Left ventricle myocardium inferior (tissue), 1 donor: Measurements from ENCODE around the gene GUCY1A2. TPM values are rescaled to one million over a fixed set of nuclear protein-coding genes. Genes with fewer than 3 reads are reported as not detected.
"Not testable (repeated sequence)": the region's sequence is repeated elsewhere in the genome, so short reads cannot be mapped to it uniquely, and the experiment has no call there.

Experiments
- DNase-seq: peaks from one replicate; pipeline ENCODE4 v3.0.0-alpha.2; 2020
- H3K27ac ChIP-seq: fragments of 200-600 bp; replicated peaks from 2 replicates; pipeline ENCODE4 v1.8.0; 2021
- H3K27me3 ChIP-seq: fragments of 200-600 bp; 2 replicates; pipeline ENCODE4 v1.8.0; 2021; ENCODE audit warnings: low read depth
- H3K36me3 ChIP-seq: fragments of 200-600 bp; 2 replicates; pipeline ENCODE4 v1.8.0; 2021
- H3K4me1 ChIP-seq: fragments of 200-600 bp; 2 replicates; pipeline ENCODE4 v1.8.0; 2021
- H3K4me3 ChIP-seq: fragments of 200-600 bp; 2 replicates; pipeline ENCODE4 v1.8.0; 2021; ENCODE audit warnings: mild to moderate bottlenecking, moderate library complexity
- H3K9me3 ChIP-seq: fragments of 200-600 bp; replicated peaks from 2 replicates; pipeline ENCODE4 v1.8.0; 2021
- CTCF ChIP-seq: fragments of 200-600 bp; IDR thresholded peaks from 2 replicates; pipeline ENCODE4 v1.8.0; 2021; ENCODE audit warnings: antibody characterized with exemption, mild to moderate bottlenecking, borderline replicate concordance
- intact Hi-C: fragments of 100-400 bp; cut with micrococcal nuclease; formaldehyde crosslinking; loops from one replicate; pipeline ENCODE4 v1.11.0; 2022
- long read RNA-seq: library from polyadenylated mRNA; unstranded; transcript quantifications from one replicate; pipeline ENCODE4 v2.0.0, GENCODE V29; 2021
- total RNA-seq: library from RNA; stranded (reverse); fragmentation: NEBNext Ultra II Directional; extraction: Animal tissue kit (Norgen Biotek cat#: 25700); gene quantifications from one replicate; pipeline ENCODE4 v1.2.1, GENCODE V29; 2021
- donor health status: DM: no; HTN: yes; CAD: no; lungs with severe emphysema.

Gene GUCY1A2
- total RNA-seq = 10.2 TPM
- long read RNA-seq, full-length matches to known transcripts = 4 of 6 reads
- long read RNA-seq, partial matches to known transcripts = 0 of 6 reads
- long read RNA-seq, other reads (novel, unspliced or antisense) = 2 of 6 reads

- Histone ChIP-seq H3K4me1 (peaks cover 21% of the 10 kb centered on the region), H3K4me3 (peak within 1 kb of the TSS; percentile 67), H3K36me3 (no peaks in the 10 kb centered on the region), H3K27ac (peak within 1 kb of the TSS; percentile 81), H3K9me3 (no peaks in the 10 kb centered on the region), H3K27me3 (peaks cover 79% of the 10 kb centered on the region)
- intact Hi-C loops = no loop called here
- peak; percentile 27 for DNase-seq
- TF ChIP-seq CTCF = no peak
Measured at GRCh38 chr11:107018219-107018901, at the start of gene GUCY1A2. Gene GUCY1A2 (minus strand): TSS chr11:107018476. CDS start chr11:107018055, 421 bp downstream.

- TF ChIP-seq CTCF = no peak
- Histone ChIP-seq H3K27ac (no peak overlapping the region), H3K9me3 (peaks cover 48% of the 10 kb centered on the region), H3K4me3 (no peak overlapping the region), H3K4me1 (no peaks in the 10 kb centered on the region), H3K27me3 (no peaks in the 10 kb centered on the region), H3K36me3 (no peaks in the 10 kb centered on the region)
- no peak for DNase-seq
- intact Hi-C loops = no loop called here
Measured at GRCh38 chr11:107054391-107054790, 36.1 kb upstream of the GUCY1A2 start.

DNA sequence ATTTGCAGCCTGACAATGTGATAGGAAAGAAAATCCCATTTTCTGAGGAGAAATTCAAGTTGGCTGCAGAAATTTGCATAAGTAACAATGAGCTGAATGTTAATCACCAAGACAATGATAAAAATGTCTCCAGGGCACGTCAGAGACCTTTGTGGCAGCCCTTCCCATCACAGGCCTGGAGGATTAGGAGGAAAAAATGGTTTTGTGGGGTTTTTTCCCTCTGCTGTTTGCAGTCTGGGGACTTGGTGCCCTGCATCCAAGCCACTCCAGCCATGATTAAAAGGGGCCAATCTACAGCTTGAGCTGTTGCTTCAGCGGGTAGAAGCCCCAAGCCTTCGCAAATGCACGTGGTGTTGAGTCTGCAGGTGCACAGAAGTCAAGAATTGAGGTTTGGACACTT, 33.1 kb upstream of the GUCY1A2 start:
- H3K4me1 ChIP-seq, DNase-seq, intact Hi-C loops, H3K27ac ChIP-seq, H3K36me3 ChIP-seq, H3K4me3 ChIP-seq, H3K27me3 ChIP-seq: not testable (repeated sequence)
- peaks cover 40% of the 10 kb centered on the region for H3K9me3 ChIP-seq

GRCh38 chr11:107050899-107051298, 32.6 kb upstream of the GUCY1A2 start:
- peaks cover 39% of the 10 kb centered on the region for H3K9me3 ChIP-seq
- intact Hi-C loops, DNase-seq: not testable (repeated sequence)

GRCh38 chr11:107050121-107050520, 31.8 kb upstream of the GUCY1A2 start:
- Histone ChIP-seq H3K27ac (no peak overlapping the region), H3K36me3 (no peaks in the 10 kb centered on the region), H3K4me3 (no peak overlapping the region), H3K27me3 (no peaks in the 10 kb centered on the region), H3K4me1 (no peaks in the 10 kb centered on the region), H3K9me3 (peaks cover 33% of the 10 kb centered on the region)
- no peak for TF ChIP-seq CTCF
- DNase-seq = no peak
- intact Hi-C loops = no loop called here

More at GRCh38 chr11:107050899-107051298, 32.6 kb upstream of the GUCY1A2 start:
- H3K27me3 ChIP-seq, H3K4me3 ChIP-seq, H3K36me3 ChIP-seq, H3K27ac ChIP-seq, H3K4me1 ChIP-seq: not testable (repeated sequence)

GRCh38 chr11:107044503-107044902, 26.2 kb upstream of the GUCY1A2 start:
- no peak for DNase-seq
- H3K9me3 ChIP-seq = peaks cover 21% of the 10 kb centered on the region
- no peaks in the 10 kb centered on the region for H3K36me3 ChIP-seq
- intact Hi-C loops = no loop called here
- H3K27ac ChIP-seq = no peak overlapping the region
- TF ChIP-seq CTCF = no peak
- no peaks in the 10 kb centered on the region for H3K4me1 ChIP-seq
- H3K27me3 ChIP-seq = no peaks in the 10 kb centered on the region
- H3K4me3 ChIP-seq = no peak overlapping the region
